ENCODE measurements around the gene ZNF189. TPM values are rescaled to one million over a fixed set of nuclear protein-coding genes. Genes with fewer than 3 reads are reported as not detected.

The ZNF189 gene
- total RNA-seq, 1 experiment from 2014 or later: 17.4 TPM

- POLR2A ChIA-PET: no interaction called here
- BruUV-seq (replicated peaks): no TSS peak
- Mint-ChIP-seq H3K4me3 (ENCODE audit: unreplicated experiment) (no peak overlapping the region), H3K9me3 (ENCODE audit: unreplicated experiment) (peaks cover 7% of the 10 kb centered on the region), H3K27me3 (ENCODE audit: insufficient read depth, unreplicated experiment) (peaks cover 39% of the 10 kb centered on the region), H3K36me3 (ENCODE audit: insufficient read depth, unreplicated experiment) (no peaks in the 10 kb centered on the region), H3K4me1 (ENCODE audit: insufficient read depth, unreplicated experiment) (no peaks in the 10 kb centered on the region), H3K27ac (ENCODE audit: low read depth, unreplicated experiment) (no peak overlapping the region)
- TF ChIP-seq, protein P1, sequence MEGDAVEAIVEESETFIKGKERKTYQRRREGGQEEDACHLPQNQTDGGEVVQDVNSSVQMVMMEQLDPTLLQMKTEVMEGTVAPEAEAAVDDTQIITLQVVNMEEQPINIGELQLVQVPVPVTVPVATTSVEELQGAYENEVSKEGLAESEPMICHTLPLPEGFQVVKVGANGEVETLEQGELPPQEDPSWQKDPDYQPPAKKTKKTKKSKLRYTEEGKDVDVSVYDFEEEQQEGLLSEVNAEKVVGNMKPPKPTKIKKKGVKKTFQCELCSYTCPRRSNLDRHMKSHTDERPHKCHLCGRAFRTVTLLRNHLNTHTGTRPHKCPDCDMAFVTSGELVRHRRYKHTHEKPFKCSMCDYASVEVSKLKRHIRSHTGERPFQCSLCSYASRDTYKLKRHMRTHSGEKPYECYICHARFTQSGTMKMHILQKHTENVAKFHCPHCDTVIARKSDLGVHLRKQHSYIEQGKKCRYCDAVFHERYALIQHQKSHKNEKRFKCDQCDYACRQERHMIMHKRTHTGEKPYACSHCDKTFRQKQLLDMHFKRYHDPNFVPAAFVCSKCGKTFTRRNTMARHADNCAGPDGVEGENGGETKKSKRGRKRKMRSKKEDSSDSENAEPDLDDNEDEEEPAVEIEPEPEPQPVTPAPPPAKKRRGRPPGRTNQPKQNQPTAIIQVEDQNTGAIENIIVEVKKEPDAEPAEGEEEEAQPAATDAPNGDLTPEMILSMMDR (IDR thresholded peaks at IDR 0.05; ENCODE audit: unreplicated experiment): no peak
- intact Hi-C loops (cut with micrococcal nuclease): no loop called here
- no peak for DNase-seq (ENCODE audit: unreplicated experiment)
- CTCF ChIA-PET: interaction anchor here (0.6 kb wide), 1 partner anchor 119 kb away, joined by 3 read pairs; no protein-coding TSS in a partner anchor
These were observed 30.3 kb downstream of the ZNF189 start for GRCh38 chr9:101428909-101429308.

GRCh38 chr9:101429736-101430135 is 31.1 kb downstream of the ZNF189 start:
- intact Hi-C loops (cut with micrococcal nuclease): no loop called here
- H3K9me3 Mint-ChIP-seq (ENCODE audit: unreplicated experiment): peaks cover under 1% of the 10 kb centered on the region
- TF ChIP-seq, protein P1 (IDR thresholded peaks at IDR 0.05; ENCODE audit: unreplicated experiment): no peak
- no TSS peak for BruUV-seq (replicated peaks)
- peaks cover 34% of the 10 kb centered on the region for H3K27me3 Mint-ChIP-seq (ENCODE audit: insufficient read depth, unreplicated experiment)
- DNase-seq (ENCODE audit: unreplicated experiment): no peak
- POLR2A ChIA-PET: no interaction called here
- CTCF ChIA-PET: interaction anchor here (0.7 kb wide), 2 partner anchors 88 to 1117 kb away, joined by 3 read pairs; no protein-coding TSS in a partner anchor
- H3K4me1 Mint-ChIP-seq (ENCODE audit: insufficient read depth, unreplicated experiment): no peaks in the 10 kb centered on the region
- no peak overlapping the region for H3K4me3 Mint-ChIP-seq (ENCODE audit: unreplicated experiment)
- no peaks in the 10 kb centered on the region for H3K36me3 Mint-ChIP-seq (ENCODE audit: insufficient read depth, unreplicated experiment)
- H3K27ac Mint-ChIP-seq (ENCODE audit: low read depth, unreplicated experiment): no peak overlapping the region

DNA sequence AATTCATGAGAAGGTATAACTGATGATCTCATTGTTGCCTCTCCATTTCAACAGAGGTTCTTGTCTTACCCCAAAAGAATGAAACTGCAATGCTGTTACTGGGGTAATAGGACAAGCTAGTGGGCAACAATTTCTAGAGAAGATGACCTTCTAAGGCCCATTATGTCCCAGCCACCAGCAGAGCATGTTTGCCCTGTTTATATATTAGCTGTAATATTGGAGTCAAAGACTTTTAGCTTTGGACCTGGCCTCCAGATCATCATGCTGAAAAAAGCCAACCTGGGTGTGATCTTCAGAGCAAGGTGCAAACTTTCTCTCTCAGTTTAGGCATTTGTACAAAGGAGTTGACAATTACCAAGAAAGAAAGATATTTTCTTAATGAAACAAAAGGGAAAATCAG is 33.5 kb downstream of the ZNF189 start:
- Mint-ChIP-seq H3K4me3 (ENCODE audit: unreplicated experiment) (no peak overlapping the region), H3K9me3 (ENCODE audit: unreplicated experiment) (no peaks in the 10 kb centered on the region), H3K4me1 (ENCODE audit: insufficient read depth, unreplicated experiment) (no peaks in the 10 kb centered on the region), H3K27ac (ENCODE audit: low read depth, unreplicated experiment) (no peak overlapping the region), H3K36me3 (ENCODE audit: insufficient read depth, unreplicated experiment) (no peaks in the 10 kb centered on the region), H3K27me3 (ENCODE audit: insufficient read depth, unreplicated experiment) (peaks cover 49% of the 10 kb centered on the region)
- no TSS peak for BruUV-seq (replicated peaks)
- POLR2A ChIA-PET: interaction anchor here (1.4 kb wide), 1 partner anchor 22 kb away, joined by 4 read pairs; no protein-coding TSS in a partner anchor
- CTCF ChIA-PET: interaction anchor here (0.6 to 2.5 kb wide), 6 partner anchors 8 to 906 kb away, joined by 3 to 7 read pairs (median 4); no protein-coding TSS in a partner anchor
- DNase-seq (ENCODE audit: unreplicated experiment): no peak
- TF ChIP-seq, protein P1 (IDR thresholded peaks at IDR 0.05; ENCODE audit: unreplicated experiment): no peak
- intact Hi-C loops (cut with micrococcal nuclease): no loop called here

GRCh38 chr9:101432740-101433139 is 34.1 kb downstream of the ZNF189 start:
- no peak for DNase-seq (ENCODE audit: unreplicated experiment)
- BruUV-seq (replicated peaks): no TSS peak
- no peaks in the 10 kb centered on the region for H3K4me1 Mint-ChIP-seq (ENCODE audit: insufficient read depth, unreplicated experiment)
- peaks cover 49% of the 10 kb centered on the region for H3K27me3 Mint-ChIP-seq (ENCODE audit: insufficient read depth, unreplicated experiment)
- H3K9me3 Mint-ChIP-seq (ENCODE audit: unreplicated experiment): no peaks in the 10 kb centered on the region
- H3K36me3 Mint-ChIP-seq (ENCODE audit: insufficient read depth, unreplicated experiment): no peaks in the 10 kb centered on the region
- ChIA-PET POLR2A (no interaction called here), CTCF (interaction anchor here (0.6 to 2.5 kb wide), 4 partner anchors 26 to 905 kb away, joined by 3 to 7 read pairs (median 4); no protein-coding TSS in a partner anchor)
- H3K4me3 Mint-ChIP-seq (ENCODE audit: unreplicated experiment): no peak overlapping the region
- TF ChIP-seq, protein P1 (IDR thresholded peaks at IDR 0.05; ENCODE audit: unreplicated experiment): no peak
- H3K27ac Mint-ChIP-seq (ENCODE audit: low read depth, unreplicated experiment): no peak overlapping the region
- intact Hi-C loops (cut with micrococcal nuclease): no loop called here
